SK-N-MC (cell line): ENCODE measurements around the gene PKNOX2.

Source experiments
- DNase-seq: peaks from one replicate; pipeline ENCODE4 v3.0.0-alpha.2; 2011; ENCODE audit warnings: low read depth, low spot score
- H3K27ac ChIP-seq: fragments of 200-600 bp; sonication (generic); 2 replicates; pipeline ENCODE4 v1.5.1; 2016; ENCODE audit warnings: mixed run types
- H3K36me3 ChIP-seq: fragments of 200-600 bp; sonication (generic); 2 replicates; pipeline ENCODE4 v1.6.1; 2017; ENCODE audit warnings: antibody characterized with exemption, low read length, mixed read lengths; ENCODE audit not compliant: insufficient read depth
- H3K4me3 ChIP-seq: fragments of 200-600 bp; sonication (generic); 2 replicates; pipeline ENCODE4 v1.5.1; 2016
- H3K9ac ChIP-seq: fragments of 200-600 bp; sonication (generic); 2 replicates; pipeline ENCODE4 v1.8.0; 2017; ENCODE audit warnings: mixed run types, mixed read lengths; ENCODE audit not compliant: insufficient read length
- H3K9me3 ChIP-seq: fragments of 200-600 bp; sonication (generic); 2 replicates; pipeline ENCODE4 v1.6.1; 2017; ENCODE audit warnings: low read depth, mild to moderate bottlenecking, antibody characterized with exemption, low read length, moderate library complexity, mixed read lengths
- EZH2 ChIP-seq: fragments of 200-600 bp; sonication (generic); IDR thresholded peaks from one replicate; pipeline ENCODE4 v1.6.1; 2017; ENCODE audit warnings: antibody characterized with exemption
- FOXP2 ChIP-seq: optimal IDR thresholded peaks from 2 replicates; pipeline ENCODE3; 2011; ENCODE audit warnings: mild to moderate bottlenecking, moderate library complexity; ENCODE audit not compliant: insufficient read depth; ENCODE audit errors: extremely low read length, control extremely low read depth
- POLR2AphosphoS5 ChIP-seq: IDR thresholded peaks from 2 replicates; pipeline ENCODE4 v1.6.1; 2012; ENCODE audit warnings: mild to moderate bottlenecking, low read depth, low read length, borderline replicate concordance

PKNOX2 gene

DNA sequence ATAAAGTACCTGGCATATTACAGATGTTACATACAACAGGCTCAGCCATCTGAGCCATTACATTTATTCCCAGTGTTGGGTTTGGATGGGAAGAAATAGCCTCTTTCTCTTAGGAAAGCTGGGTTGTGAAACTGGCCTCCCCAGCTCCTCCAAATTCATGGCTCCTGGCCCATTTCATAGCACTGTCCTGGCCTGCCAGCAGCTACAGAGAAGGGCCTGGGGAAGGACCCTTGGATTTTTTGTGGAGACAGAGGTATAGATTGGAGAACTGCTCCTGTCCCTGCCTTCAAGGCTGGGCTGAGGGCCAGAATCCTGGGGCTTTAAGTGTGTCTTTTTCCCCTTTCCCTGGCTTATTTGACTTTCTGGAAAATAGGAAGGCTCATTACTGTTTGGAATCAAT, 18.0 kb downstream of the PKNOX2 start:
- Histone ChIP-seq H3K4me3 (no peak overlapping the region), H3K27ac (no peak overlapping the region), H3K9ac (no peak overlapping the region), H3K36me3 (no peaks in the 10 kb centered on the region), H3K9me3 (no peaks in the 10 kb centered on the region)
- DNase-seq, result no peak
- TF ChIP-seq POLR2AphosphoS5, result no peak
- no peak for TF ChIP-seq EZH2
- TF ChIP-seq FOXP2, result no peak

DNA sequence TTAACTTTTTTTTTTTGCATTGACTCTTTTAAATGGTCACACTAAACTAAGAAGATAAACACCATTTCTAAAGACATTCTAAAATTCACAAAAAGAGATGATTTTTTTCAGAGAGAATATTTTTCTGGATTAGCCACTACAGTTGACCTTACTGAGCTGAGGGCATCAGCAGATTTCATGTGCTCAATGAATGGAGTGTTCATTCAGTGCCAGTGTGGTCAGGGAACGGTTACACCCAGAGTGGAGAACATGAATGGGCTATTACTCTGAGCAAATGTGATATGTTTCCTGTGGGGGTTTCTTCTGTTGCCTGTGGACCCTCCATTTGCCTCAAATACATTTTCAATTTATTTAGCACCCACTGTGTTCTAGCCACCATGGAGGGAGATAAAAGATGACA, 19.1 kb downstream of the PKNOX2 start:
- DNase-seq, result no peak
- TF ChIP-seq EZH2, result no peak
- TF ChIP-seq FOXP2, result no peak
- TF ChIP-seq POLR2AphosphoS5, result no peak
- H3K4me3 ChIP-seq, result no peak overlapping the region
- no peak overlapping the region for H3K27ac ChIP-seq
- H3K36me3 ChIP-seq, result no peaks in the 10 kb centered on the region
- no peak overlapping the region for H3K9ac ChIP-seq
- H3K9me3 ChIP-seq, result no peaks in the 10 kb centered on the region

DNA sequence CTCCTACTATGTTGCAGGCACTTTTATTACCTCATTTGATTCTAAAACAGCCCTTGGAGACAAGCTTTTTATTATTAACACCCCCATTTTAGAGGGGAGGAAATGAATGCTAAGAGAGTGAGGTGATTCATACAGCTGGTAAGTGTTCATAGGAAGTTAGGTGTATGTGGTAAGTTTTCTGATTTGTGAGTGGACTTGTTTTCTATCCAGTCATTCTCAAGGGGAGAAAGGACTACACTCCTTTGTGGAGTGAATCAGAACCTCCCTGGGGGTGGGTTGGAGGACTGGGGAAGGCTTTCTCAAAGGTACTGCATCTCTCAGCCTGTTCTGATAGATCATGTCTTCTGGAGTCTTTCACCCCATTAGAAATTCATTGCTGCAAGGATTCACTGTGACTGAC, 23.5 kb downstream of the PKNOX2 start:
- no peak overlapping the region for H3K27ac ChIP-seq
- TF ChIP-seq FOXP2, result no peak
- TF ChIP-seq EZH2, result no peak
- TF ChIP-seq POLR2AphosphoS5, result no peak
- H3K9ac ChIP-seq, result no peak overlapping the region
- DNase-seq, result no peak
- no peaks in the 10 kb centered on the region for H3K9me3 ChIP-seq
- no peaks in the 10 kb centered on the region for H3K36me3 ChIP-seq
- no peak overlapping the region for H3K4me3 ChIP-seq

DNA sequence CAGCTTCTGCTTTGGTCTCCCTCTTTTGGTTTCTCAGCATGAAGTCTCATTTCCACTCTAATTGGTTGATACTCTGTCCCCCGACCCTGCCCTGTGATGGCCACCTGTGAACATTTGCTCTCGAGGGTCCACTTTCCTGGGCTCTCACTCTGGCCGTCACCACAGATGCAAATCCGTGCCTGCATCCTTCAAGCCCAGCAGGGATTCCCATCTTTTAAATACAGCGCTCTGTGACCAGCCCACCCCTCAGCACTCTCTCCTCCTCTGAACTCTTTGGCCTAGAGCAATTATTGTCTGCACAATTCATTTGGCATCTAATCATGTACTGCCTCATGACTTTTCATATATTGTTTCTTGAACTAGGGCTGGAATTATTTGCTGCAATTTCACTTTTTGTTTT, 26.0 kb downstream of the PKNOX2 start:
- Histone ChIP-seq H3K9ac (no peak overlapping the region), H3K36me3 (no peaks in the 10 kb centered on the region), H3K4me3 (no peak overlapping the region), H3K27ac (no peak overlapping the region), H3K9me3 (no peaks in the 10 kb centered on the region)
- DNase-seq, result no peak
- TF ChIP-seq POLR2AphosphoS5 (no peak), FOXP2 (no peak)

DNA sequence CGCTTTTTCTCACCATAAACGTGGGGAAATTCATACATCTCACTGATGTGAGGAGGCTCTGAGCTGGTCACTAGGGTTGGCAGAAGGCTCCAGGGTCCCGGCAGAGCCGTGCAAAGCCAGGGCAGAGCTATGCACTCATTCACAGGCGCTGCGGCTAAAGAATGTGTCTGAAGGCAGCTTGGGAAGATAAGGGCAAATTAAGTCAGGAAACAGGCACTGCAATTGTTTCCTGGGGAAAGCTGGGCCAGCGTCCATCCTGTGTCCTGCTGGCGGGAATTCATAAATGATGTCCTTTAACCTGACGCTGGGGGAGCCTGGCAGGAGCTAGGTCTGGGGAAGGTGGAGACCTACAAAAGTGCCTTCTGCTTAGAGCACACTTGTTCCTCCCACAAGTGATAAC, 27.6 kb downstream of the PKNOX2 start:
- H3K9me3 ChIP-seq, result no peaks in the 10 kb centered on the region
- no peak overlapping the region for H3K4me3 ChIP-seq
- TF ChIP-seq POLR2AphosphoS5 (no peak), FOXP2 (no peak), EZH2 (no peak)
- no peak overlapping the region for H3K9ac ChIP-seq
- no peak for DNase-seq
- no peak overlapping the region for H3K27ac ChIP-seq
- no peaks in the 10 kb centered on the region for H3K36me3 ChIP-seq

DNA sequence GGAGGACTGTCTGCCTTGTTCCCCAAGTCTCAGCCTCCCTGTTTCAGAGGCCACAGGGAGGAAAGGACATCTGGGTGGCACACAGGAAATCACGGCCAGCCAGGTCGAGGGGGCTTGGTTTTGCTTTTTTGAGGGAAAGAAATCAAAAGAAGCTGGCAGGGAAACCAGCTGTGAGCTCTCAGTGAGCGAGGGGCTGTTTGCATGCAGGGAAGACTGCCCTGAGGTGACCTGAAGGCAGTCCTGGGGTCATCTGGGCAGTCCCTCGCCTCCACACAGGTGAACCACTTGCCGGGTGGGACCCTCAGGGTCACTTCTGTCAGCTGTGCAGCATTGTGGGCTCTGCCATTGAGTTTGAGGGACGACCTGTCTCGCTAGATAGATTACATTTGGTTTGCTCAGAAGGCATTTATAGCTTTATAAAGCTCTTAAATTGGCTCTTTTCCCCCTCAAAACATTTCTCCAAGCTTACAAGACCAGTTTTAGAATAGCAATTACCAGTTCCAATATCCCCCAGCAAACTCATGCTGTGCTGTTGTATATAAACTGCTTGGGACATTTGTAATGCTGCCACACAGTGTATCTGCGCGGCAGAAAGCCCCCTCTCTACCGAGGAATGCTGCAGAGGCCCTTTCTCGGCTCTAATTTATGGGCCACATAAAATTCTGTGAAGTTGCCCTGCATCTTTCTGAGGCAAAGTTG, 28.3 kb downstream of the PKNOX2 start:
- no peaks in the 10 kb centered on the region for H3K36me3 ChIP-seq
- peak overlapping the region; percentile 47 for H3K27ac ChIP-seq
- H3K9me3 ChIP-seq, result no peaks in the 10 kb centered on the region
- DNase-seq, result no peak
- H3K9ac ChIP-seq, result no peak overlapping the region
- peak overlapping the region; percentile 23; the same call in 1 of the 2 replicates for H3K4me3 ChIP-seq
- TF ChIP-seq FOXP2 (no peak), POLR2AphosphoS5 (no peak), EZH2 (no peak)

DNA sequence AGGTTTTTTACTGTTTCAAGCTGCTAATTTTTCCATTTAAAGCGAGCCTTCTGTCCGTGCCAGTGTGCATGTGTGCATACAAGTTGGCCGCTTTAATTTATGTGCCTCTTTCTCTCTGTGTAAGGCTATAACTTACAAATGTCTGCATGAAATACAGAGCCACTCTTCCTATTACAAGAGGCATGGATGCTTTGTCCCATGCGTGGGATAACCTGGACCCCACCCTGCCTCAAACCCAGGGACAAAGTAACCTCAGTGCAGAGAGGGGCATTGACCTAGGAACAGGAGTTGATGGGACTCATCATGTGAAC, 28.8 kb downstream of the PKNOX2 start:
- DNase-seq, result no peak
- Histone ChIP-seq H3K9me3 (no peaks in the 10 kb centered on the region), H3K9ac (no peak overlapping the region), H3K27ac (peak overlapping the region; percentile 47), H3K36me3 (no peaks in the 10 kb centered on the region), H3K4me3 (peak overlapping the region; percentile 23; the same call in 1 of the 2 replicates)
- TF ChIP-seq POLR2AphosphoS5 (no peak), EZH2 (no peak), FOXP2 (no peak)

DNA sequence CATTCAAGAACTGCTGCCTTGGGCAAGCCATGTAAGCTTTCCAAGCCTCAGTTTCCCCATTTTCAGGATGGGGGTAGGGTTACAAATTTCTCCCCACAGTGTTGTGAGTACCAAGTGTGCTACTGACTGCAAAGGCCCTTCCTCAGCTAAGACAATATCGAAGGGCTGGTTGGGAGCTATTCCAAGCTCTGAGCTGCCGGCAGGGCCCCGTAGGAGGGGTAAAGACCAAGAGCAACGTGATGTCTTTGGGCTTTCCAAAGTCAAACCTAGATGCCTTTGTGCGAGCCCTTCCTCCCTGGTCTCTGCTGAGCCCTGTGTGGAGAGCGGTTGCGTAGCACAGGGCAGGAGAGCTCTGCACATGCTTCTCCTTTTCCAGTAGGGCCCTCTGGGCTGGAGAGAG, 29.3 kb downstream of the PKNOX2 start:
- no peak overlapping the region for H3K9ac ChIP-seq
- TF ChIP-seq POLR2AphosphoS5 (no peak), FOXP2 (no peak), EZH2 (no peak)
- no peaks in the 10 kb centered on the region for H3K36me3 ChIP-seq
- no peak for DNase-seq
- no peak overlapping the region for H3K4me3 ChIP-seq
- no peak overlapping the region for H3K27ac ChIP-seq
- H3K9me3 ChIP-seq, result no peaks in the 10 kb centered on the region

DNA sequence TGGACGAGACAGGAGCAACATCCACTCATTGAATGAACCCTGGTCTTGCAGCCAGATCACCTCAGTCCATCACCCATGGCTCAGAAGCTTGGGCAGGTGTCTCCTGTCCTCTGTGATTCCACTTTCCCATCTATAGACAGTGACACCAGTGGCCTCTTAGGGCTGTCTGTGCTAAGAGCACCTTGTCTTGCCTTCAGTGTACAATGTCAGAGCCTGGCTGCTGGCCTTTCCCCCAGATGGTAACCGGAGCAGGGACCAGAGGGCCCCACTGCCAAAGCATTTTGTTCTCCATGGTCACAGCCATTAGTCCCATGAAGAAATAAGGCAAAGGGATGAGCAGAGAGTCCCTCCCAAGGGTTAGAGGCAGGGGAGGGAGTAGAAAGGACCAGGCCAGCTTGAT, 35.4 kb downstream of the PKNOX2 start:
- no peak for TF ChIP-seq FOXP2
- no peak for TF ChIP-seq EZH2
- no peak for TF ChIP-seq POLR2AphosphoS5
- Histone ChIP-seq H3K4me3 (no peak overlapping the region), H3K36me3 (no peaks in the 10 kb centered on the region), H3K9ac (no peak overlapping the region), H3K27ac (no peak overlapping the region), H3K9me3 (no peaks in the 10 kb centered on the region)
- no peak for DNase-seq

DNA sequence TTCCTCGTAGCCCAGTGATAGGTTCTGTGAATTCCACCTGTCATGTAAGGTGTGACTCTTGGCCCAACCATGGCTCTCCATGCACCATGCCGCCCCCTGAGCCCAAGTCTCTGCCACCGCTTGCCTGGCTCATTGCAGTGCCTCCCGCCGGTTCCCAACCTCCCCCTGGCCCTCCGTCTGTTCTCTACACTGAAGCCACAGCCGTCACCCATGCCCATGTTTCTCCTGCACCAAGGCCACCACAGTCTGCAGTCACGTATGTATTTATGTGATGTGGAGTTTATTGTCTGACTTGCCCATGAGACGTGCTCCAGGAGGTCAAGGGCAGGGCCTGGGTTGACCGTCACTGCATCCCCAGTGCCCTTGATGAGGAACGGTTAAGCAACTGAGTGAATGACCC, 35.9 kb downstream of the PKNOX2 start:
- H3K4me3 ChIP-seq, result no peak overlapping the region
- DNase-seq, result no peak

More for the DNA sequence above, 35.9 kb downstream of the PKNOX2 start:
- H3K36me3 ChIP-seq, result no peaks in the 10 kb centered on the region
- H3K27ac ChIP-seq, result no peak overlapping the region
- TF ChIP-seq POLR2AphosphoS5, result no peak
- TF ChIP-seq EZH2, result no peak
- TF ChIP-seq FOXP2, result no peak
- no peak overlapping the region for H3K9ac ChIP-seq
- H3K9me3 ChIP-seq, result no peaks in the 10 kb centered on the region
